Activated CD8-positive, alpha-beta memory T cell treated with anti-CD3 and anti-CD28 coated beads for 24 hours (primary cell): ENCODE measurements around the gene ANGPTL5.
"Not testable (repeated sequence)": the region's sequence is repeated elsewhere in the genome, so short reads cannot be mapped to it uniquely, and the experiment has no call there.

ENCODE experiments used
- DNase-seq: peaks from one replicate; pipeline ENCODE4 v3.0.0-alpha.2; 2020

ANGPTL5 gene

DNA sequence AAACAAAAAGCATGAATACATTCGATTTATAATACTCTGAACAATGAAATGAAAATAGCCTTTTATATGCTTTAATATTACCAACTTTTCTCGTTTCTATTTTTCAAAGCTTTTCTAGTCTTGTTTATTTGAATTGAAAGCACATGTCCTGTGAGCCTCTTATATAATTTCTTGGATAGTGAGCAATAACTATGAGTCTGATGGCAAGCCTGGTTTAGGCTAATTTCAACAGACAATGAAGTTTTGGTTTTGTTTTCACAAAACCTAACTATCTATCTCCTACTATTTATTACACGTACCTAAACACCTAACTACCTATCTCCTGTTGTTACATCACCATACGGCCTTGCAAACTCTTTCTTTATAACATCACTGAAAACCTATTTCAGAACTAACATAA is 30.7 kb downstream of the ANGPTL5 start:
- DNase-seq = no peak

DNA sequence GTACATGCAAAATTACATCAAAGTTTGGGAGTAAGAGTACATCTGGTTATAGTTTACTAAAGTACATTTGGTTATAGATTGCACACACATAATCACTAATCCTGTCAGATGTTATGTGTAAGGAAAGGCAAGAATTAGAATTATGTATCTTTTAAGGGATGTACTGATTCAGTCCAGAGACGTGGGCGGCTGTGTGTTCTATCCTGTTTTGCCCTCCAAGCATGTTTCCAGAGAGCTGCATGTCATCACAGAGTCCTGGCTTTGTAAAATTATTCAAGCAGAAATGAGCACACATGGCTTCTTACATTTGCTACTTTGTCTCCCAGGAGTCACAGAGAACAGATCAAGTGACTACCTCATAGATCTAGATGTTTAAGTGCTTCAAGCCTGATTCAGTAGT is 34.7 kb downstream of the ANGPTL5 start:
- no peak for DNase-seq

DNA sequence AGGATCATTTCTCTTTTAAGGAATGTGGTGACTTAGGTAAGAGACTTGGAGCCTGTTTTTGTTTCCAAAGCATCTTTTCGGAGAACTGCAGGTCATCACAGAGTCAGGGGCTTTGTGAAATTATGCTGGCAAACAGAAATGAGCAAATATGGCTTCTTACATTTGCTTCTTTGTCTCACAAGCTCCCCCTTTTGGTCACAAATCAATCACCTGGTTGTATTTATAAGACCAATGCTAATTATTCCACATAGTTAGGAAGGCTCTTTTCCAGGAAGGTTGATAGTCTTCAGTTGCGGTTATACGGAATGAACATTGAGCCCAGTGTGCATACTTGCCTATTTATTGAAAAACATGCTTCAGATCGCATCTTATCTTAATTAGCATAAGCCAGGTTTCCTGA is 36.1 kb downstream of the ANGPTL5 start:
- DNase-seq = no peak

DNA sequence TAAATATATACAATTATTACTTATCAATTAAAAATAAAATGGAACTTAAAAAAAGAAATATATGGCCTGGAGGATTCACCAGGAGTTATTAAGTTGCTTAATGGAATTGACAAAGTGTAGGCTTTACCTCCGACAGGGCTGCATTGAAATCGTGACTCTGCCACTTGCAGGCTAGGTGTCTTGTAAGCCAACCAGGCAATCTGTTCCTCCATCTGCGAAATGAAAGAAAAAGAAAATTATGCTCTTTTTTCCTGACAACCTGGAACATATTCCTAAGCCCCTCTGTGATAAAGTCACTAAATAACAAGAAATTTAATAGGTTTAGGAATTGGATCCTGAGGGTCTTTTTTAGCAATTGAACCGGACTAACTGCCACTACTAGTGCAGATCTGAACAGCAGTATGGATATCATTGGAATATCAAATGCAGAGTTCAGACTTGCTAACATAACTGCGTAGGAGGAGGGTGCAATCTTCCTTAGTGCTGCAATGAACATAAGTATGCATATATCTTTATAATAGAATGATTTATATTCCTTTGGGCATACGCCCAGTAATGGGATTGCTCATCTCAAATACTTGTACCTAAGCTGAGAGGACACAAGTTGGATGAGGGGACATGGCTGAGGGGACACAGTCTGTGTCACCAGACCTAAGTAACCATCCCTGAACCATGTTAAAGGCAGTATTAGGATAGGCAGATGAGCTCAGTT is 44.0 kb downstream of the ANGPTL5 start:
- no peak for DNase-seq

DNA sequence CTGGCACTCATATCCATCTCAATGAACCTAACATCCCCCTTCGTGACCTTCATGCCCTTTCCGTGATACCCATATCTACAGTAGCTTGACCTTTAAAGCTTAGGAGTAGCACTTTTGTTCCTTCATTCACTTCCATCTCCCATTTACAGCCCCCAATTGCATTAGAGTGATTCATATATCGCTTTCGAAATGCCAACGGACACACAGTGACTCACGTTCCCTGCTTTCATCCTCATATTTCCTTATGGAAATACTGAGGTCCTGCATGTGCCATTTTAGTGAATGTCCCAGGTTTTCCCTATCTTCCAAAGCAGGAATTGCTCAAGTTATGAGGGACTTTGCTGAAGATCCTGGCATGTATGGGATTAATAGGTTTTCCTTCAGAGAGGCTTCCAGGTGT is 45.8 kb downstream of the ANGPTL5 start:
- no peak for DNase-seq

DNA sequence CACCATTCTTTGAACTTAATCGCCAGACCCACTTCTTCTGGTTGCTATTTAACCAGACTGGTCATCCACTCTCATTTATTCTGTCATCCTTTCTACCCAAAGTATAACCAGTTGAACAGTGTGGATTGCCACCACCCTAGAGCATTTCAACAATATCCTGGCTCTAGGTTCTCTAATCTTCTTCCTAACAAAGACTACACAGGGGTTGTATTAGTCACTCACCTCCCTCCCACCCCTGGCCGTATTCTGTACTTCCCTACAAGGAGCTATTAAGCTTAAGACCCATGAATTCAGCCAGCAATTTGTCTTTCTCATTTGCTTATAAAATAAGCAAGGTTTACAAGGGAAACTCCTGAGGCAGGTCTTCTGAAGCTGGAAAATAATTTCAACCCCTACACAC is 48.4 kb downstream of the ANGPTL5 start:
- DNase-seq = no peak

DNA sequence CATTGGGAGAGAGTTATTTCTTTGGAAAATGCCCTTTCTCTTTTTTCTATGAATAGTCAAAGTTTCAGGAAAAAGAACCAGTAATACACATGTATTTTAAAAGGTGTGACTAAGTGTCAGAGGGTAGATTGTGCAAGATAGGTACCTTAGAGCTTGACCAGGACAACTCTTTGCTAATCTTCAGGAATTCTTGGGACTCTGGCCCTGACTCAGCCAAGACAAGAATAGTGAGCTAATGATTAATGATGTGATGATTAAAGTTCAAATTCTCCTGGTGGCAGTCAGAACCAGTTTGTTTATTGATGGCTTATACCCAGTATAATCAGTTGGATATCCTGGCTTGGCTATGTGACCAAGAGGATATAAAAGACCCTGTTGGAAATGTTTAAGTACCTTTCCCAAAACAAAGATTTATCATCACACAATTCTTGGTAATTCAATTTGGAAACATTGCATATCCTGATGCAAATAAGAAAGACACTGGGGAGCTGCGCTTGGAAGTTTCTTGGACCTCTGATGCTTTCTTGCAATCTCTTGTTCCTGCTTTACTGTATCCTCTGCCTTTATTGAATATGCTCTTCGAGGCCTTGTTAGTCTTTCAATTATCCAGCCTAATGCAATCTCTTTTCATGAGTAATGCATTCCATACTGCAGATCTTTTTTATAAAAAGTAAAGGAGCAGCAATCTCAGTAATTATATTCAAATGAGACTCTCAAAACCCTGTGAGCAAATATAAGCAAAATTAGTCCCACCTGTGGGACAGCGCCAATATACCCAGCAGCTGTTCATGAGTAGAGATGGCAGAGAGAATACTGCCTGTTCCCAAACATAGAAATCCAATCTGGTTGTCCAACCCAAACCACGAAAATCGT is 49.5 kb downstream of the ANGPTL5 start:
- DNase-seq = no peak

DNA sequence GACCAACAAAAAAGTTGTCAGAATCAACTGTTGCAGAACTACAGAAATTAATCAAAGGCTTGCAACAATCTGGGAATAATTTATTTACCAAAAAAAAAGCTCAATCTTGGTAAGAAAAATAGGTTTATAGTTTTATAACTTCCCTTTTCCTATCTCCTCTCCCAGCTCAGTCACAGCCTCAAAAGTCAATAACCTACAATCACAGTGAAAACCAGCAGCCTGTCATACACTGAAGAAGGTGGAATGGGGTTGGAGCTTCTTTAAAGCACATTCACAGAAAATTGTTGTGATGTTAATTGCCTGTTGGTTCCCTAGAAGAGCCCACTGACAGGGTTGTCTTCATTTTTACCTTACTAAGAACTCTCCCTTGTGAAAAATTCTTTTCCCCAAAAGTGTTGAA is 52.2 kb downstream of the ANGPTL5 start:
- DNase-seq = no peak

DNA sequence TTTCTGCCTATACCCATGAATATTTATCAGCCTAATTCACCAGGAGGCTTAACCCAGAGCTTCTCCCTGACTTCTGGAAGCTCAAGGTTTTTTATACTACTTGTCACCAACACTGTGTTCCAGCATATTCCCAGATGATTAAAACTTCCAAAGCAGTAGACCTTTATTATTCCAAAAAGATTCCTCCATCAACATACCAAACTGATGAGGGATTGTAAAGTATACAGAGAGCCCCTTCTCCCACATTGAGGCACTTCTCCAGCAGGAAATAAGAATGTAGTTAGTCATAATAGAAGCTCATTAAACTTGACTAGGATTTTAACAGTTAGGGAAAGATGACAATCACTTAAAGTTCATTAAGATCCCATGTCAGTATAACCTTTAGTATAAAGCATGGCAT is 53.0 kb downstream of the ANGPTL5 start:
- DNase-seq = no peak

DNA sequence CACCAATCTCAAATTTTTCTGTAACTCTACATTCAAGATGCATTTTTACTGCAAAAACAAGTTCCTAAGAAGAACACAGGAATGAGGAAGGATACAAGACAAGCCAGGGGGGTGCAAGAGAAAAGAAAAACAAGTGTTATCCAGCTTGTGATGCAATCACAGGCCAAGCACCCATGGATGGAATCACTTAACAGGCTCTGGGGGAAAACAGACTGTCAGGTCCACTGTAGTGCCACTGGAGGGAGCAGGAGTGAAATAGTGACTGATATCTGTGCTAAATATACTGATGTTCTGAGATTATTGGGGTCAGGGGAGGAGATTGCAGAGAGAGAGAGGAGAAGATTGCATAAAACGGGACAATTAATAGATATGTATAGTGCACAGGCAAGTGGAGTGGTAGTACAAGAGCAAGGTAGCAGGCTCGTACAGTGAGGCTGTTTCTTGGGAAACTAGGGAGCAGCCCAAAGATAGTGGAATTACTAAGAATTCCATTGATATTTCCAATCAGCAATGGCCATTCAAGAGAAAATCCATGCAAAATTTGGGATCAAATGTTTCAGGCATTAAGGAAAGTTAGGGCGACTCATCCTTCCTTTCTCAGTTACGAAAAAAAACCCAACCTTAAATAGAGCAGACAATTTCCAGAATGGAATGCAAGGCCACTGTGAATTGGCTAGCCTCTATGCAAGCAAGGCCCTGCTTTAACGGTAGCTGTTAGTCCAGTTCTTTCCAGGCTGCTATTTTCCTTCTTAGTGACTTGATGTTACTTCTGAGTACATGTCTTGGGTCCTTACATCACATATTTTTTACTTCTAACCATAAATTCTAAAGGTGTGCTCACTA is 53.7 kb downstream of the ANGPTL5 start:
- DNase-seq = no peak

DNA sequence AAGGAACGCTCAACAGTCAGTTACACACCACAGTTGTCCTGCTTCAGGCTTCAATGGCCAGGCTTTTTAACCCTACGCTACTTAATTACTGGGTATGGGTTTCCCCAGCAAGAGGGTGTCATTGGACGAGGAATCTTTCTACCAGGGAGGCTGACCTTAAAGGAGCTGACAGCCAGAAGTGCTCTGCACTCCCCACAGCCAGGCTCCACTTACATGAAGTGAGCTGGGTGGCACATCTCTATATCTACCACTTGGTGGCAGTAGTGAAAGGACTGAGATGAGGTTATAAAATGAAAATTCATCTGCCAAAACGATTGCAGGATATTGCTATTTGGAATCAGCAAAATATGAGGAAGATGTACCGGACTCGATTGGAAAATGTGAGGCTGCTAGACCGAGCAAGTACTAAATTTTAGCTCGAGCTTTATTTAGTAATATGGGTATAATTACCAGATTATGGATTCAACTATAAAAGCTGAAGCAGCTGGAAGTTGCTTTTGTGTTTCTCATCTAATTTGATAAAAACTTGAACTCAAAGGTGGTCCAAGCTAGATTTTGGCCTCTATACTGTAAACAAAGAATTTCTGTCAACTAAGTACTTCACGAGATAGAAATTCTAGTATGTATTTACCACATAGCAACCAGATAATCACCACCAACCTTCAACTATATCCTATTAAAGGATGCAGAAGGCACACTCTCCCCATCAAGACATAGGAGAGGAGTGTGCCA is 55.5 kb downstream of the ANGPTL5 start:
- peak; percentile 54 for DNase-seq

DNA sequence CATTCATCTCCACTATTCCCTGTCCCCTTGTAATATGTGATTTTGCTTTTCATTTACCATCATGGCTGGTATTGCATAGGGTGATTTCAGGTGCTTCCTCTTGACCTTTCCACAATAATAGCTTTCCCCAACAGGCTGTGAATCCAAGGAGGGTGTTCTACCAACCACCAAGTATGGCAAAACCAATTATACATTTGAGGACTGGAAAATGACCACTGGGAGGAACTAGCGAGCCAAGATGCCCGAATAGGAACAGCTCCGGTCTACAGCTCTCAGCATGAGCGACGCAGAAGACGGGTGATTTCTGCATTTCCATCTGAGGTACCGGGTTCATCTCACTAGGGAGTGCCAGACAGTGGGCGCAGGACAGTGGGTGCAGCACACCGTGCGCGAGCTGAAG is 64.1 kb downstream of the ANGPTL5 start:
- DNase-seq = not testable (repeated sequence)

DNA sequence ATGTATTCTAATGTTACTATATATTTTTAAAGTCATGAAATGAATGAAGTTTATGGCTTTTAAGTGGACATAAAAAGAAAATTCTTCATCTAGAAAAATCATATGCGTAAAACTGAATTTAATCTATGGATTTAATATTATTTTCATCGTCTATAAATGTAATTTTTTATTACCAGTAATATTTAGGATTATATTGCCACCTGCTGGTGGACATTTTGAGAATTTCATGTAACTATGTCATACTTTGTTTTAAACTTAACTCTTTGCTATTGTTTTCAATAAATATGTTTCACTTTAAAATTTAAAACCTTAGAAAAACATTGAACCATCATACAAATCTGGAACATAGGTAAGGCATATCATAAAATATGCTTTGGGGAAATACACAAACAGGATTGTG is 68.1 kb downstream of the ANGPTL5 start:
- DNase-seq = no peak

DNA sequence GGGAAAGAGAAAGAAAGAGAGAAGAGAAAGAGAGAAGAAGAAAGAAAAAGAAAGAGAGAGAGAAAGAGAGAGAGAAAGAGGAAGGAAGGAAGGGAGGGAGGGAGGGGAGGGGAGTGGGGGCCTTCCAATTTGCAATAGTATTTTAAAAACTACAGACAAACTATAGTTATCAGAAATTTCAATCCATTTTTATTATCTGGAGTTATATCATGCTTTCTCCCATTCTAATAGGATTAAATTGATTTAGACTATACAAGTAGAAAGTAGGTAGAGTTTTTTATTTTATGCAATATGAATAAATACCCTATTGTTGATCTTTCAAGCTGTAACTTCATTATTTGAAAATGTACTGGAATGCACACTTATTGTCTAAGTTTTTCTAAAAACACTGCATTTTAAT is 71.7 kb downstream of the ANGPTL5 start:
- no peak for DNase-seq

DNA sequence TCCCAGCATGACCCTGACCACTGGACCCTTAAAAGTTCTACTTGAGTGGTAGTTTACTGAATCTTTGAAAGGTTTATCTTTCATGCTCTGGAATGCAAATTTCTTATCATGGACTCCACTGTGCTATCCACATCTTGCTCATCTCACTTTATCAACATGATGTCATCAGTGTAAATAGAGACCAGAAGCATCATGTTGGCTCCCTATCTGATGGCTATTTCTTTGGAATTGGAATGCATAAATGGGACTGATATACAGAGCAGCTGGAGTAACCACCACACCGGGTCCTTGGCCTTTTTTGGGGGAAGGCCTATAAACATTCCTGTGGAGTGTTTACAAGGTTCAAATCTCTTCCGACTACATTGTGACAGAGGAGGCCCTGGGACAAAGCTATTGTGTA is 75.6 kb downstream of the ANGPTL5 start:
- DNase-seq = no peak
